GM12892 (cell line): Measurements from ENCODE around the gene ACCSL.

ENCODE experiments used
- POLR2AphosphoS5 ChIP-seq: IDR thresholded peaks from 2 replicates; pipeline ENCODE4 v1.6.1; 2011; ENCODE audit warnings: low read depth, low read length, control low read depth
- TAF1 ChIP-seq: IDR thresholded peaks from 2 replicates; pipeline ENCODE4 v1.6.1; 2011; ENCODE audit warnings: low read depth, mild to moderate bottlenecking, control low read depth, low read length, borderline replicate concordance

DNA sequence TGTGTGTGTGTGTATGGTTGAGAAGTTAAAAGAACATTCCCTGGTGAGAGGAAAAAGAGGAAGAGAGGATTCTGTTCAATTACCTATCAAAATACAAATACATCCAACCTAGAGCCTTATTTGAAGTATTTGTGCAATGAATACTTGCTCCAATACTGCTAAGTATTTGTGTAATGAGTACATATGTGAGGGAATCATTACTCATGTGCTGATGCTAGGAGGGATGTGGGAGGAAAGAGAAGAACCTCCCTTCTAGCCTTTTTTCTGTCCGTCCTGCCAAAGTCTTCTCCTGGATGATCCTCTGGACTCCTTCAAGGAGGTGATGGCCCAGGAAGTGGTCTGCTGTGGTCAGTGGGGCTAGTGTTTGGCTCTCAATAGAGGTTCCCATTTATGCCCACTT lies 36.0 kb upstream of the ACCSL start:
- TF ChIP-seq POLR2AphosphoS5 (no peak), TAF1 (no peak)
